ENCODE measurements around the gene CCL3. TPM values are rescaled to one million over a fixed set of nuclear protein-coding genes. Genes with fewer than 3 reads are reported as not detected.

Gene CCL3
- total RNA-seq = 5.2 TPM

GRCh38 chr17:36089888-36090836 lies at the start of gene CCL3:
TSS of gene CCL3 (minus strand) at chr17:36090143. CDS start at chr17:36090058, 85 bp downstream.

DNA sequence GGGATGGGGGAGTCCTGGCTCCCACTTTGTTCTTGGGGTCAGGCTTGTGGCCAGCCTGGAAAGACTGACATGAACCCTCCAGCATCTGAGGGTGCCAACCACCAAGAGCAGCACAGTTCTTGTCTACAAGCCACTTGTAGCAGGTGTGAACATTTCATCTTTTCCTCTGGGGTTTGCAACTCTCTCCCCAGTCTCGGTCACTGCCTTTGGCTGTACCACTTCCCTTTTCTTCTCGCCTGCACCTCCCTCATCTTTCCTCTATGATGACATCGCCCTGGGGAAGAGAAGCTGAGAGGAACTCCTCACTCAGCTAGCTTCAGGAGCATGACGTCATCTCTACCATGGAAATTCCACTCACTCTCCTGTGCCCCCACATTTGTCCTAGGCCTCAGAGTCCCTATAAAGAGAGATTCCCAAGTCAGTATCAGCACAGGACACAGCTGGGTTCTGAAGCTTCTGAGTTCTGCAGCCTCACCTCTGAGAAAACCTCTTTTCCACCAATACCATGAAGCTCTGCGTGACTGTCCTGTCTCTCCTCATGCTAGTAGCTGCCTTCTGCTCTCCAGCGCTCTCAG lies 13.5 kb upstream of the CCL3 start, which contains the start of gene CCL4:
Gene CCL4 (plus strand): TSS at position 427 of the 575 bp plus-strand sequence. CDS start 79 bp downstream, at position 506.

GRCh38 chr17:36063786-36064541 lies 26.0 kb downstream of the CCL3 start, which contains the start of gene CCL18:
TSS of gene CCL18 (plus strand) at chr17:36064272. CDS start at chr17:36064343, 71 bp downstream.

Small RNA genes lying within 50 kb of the gene (small RNA-seq; reads per million reads assigned to genes)
- gene RN7SL301P (ENCODE audit: low replicate concordance) = not detected

Other genes with a start within 250 kb of the CCL3 start
- not detected for gene HEATR9, start 221.3 kb downstream of the CCL3 start, total RNA-seq
- 2.2 TPM for gene CCL5, start 209.8 kb downstream of the CCL3 start, total RNA-seq
- 0.93 TPM for gene RDM1, start 159.4 kb downstream of the CCL3 start, total RNA-seq
- gene LYZL6, start 146.4 kb downstream of the CCL3 start, total RNA-seq = not detected
- not detected for gene CCL16, start 108.6 kb downstream of the CCL3 start, total RNA-seq
- gene CCL14, start 103.4 kb downstream of the CCL3 start, total RNA-seq = 6.8 TPM
- gene CCL15, start 88.6 kb downstream of the CCL3 start, total RNA-seq = 1.2 TPM
- 0.35 TPM for gene CCL23, start 72.2 kb downstream of the CCL3 start, total RNA-seq
- not detected for gene CCL18, start 25.9 kb downstream of the CCL3 start, total RNA-seq
- 6.0 TPM for gene CCL4, start 13.7 kb upstream of the CCL3 start, total RNA-seq
- gene TBC1D3B, start 86.5 kb upstream of the CCL3 start, total RNA-seq = 4.0 TPM
- 1.9 TPM for gene CCL3L1, start 106.6 kb upstream of the CCL3 start, total RNA-seq
- 9.3 TPM for gene CCL4L2, start 120.9 kb upstream of the CCL3 start, total RNA-seq
- 1.5 TPM for gene TBC1D3I, start 174.4 kb upstream of the CCL3 start, total RNA-seq
- gene TBC1D3G, start 233.7 kb upstream of the CCL3 start, total RNA-seq = 0.29 TPM

All from metanephros (tissue), 2 donors.